ENCODE results near the gene UBAC2.

Gene UBAC2

GRCh38 chr13:99379856-99380801 is 179.5 kb downstream of the UBAC2 start:
- no peak for TF ChIP-seq RARB (CRISPR knock-in tag; IDR thresholded peaks at IDR 0.05)
- no peak for TF ChIP-seq TSHZ2 (CRISPR knock-in tag; IDR thresholded peaks at IDR 0.05)
- no peak for TF ChIP-seq OSR1 (CRISPR knock-in tag; IDR thresholded peaks at IDR 0.05)
- no peak for TF ChIP-seq ZC3H10 (CRISPR knock-in tag; IDR thresholded peaks at IDR 0.05)
- no peak for TF ChIP-seq ZNF70 (CRISPR knock-in tag; IDR thresholded peaks at IDR 0.05)
- no peak for TF ChIP-seq ZNF8 (CRISPR knock-in tag; IDR thresholded peaks at IDR 0.05)
- TF ChIP-seq ZFP30 (CRISPR knock-in tag; IDR thresholded peaks at IDR 0.05): no peak
- TF ChIP-seq ZFP3 (CRISPR knock-in tag; IDR thresholded peaks at IDR 0.05): no peak
- ATAC-seq: no peak

DNA sequence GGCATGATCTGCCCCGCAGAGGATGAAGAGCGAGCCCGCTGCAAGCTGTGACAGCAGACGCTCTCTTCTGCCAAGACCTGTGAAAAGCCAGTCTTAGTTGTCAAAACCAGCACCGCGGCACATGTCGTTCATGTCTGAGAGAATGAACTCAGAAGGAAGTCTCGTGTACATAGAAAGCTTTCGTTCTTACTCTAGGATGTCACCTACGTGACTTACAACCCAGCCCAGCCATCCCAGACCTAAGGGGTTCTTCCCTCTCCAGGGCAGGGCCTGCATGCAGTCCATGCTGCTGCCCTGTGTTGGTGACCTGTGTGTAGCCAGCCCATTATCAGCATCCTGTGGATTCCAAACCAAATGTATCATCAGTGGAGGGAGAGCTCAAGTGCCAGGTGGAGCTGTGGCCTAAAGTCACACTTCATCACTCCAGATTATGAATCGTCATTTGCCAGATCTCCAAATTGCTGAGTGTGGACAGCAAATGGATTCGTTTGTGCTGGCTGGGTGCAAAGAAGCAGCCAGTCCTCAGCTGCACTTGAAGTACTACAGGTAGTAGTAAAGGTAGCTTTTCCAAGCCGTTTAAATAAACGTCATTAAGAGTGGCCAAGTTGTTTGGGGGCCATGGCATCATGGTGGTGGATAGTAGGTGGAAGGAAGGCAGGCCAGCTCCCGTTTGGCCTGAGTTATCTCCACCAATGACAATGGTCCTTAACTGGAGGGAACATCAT is 180.4 kb downstream of the UBAC2 start:
- ATAC-seq: no peak
- TF ChIP-seq ZFP3 (CRISPR knock-in tag; IDR thresholded peaks at IDR 0.05) (no peak), ESRRG (CRISPR knock-in tag; IDR thresholded peaks at IDR 0.05) (no peak), ZNF565 (CRISPR knock-in tag; conservative IDR thresholded peaks at IDR 0.05; ENCODE audit: low read depth) (no peak), ZFP30 (CRISPR knock-in tag; IDR thresholded peaks at IDR 0.05) (no peak), TCF4 (CRISPR knock-in tag; IDR thresholded peaks at IDR 0.05; ENCODE audit: borderline replicate concordance) (no peak)
- TF ChIP-seq, protein P1, sequence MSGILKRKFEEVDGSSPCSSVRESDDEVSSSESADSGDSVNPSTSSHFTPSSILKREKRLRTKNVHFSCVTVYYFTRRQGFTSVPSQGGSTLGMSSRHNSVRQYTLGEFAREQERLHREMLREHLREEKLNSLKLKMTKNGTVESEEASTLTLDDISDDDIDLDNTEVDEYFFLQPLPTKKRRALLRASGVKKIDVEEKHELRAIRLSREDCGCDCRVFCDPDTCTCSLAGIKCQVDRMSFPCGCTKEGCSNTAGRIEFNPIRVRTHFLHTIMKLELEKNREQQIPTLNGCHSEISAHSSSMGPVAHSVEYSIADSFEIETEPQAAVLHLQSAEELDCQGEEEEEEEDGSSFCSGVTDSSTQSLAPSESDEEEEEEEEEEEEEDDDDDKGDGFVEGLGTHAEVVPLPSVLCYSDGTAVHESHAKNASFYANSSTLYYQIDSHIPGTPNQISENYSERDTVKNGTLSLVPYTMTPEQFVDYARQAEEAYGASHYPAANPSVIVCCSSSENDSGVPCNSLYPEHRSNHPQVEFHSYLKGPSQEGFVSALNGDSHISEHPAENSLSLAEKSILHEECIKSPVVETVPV (CRISPR knock-in tag; IDR thresholded peaks at IDR 0.05): no peak

- TF ChIP-seq GLIS3 (CRISPR knock-in tag; IDR thresholded peaks at IDR 0.05): no peak
- no peak for TF ChIP-seq ZC3H10 (CRISPR knock-in tag; IDR thresholded peaks at IDR 0.05)
- no peak for TF ChIP-seq ZNF70 (CRISPR knock-in tag; IDR thresholded peaks at IDR 0.05)
- TF ChIP-seq ZFP3 (CRISPR knock-in tag; IDR thresholded peaks at IDR 0.05): no peak
- TF ChIP-seq ZNF565 (CRISPR knock-in tag; conservative IDR thresholded peaks at IDR 0.05; ENCODE audit: low read depth): no peak
- TF ChIP-seq, protein P2, sequence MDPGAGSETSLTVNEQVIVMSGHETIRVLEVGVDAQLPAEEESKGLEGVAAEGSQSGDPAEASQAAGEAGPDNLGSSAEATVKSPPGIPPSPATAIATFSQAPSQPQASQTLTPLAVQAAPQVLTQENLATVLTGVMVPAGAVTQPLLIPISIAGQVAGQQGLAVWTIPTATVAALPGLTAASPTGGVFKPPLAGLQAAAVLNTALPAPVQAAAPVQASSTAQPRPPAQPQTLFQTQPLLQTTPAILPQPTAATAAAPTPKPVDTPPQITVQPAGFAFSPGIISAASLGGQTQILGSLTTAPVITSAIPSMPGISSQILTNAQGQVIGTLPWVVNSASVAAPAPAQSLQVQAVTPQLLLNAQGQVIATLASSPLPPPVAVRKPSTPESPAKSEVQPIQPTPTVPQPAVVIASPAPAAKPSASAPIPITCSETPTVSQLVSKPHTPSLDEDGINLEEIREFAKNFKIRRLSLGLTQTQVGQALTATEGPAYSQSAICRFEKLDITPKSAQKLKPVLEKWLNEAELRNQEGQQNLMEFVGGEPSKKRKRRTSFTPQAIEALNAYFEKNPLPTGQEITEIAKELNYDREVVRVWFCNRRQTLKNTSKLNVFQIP (CRISPR knock-in tag; IDR thresholded peaks at IDR 0.05; ENCODE audit: borderline replicate concordance, low read depth): no peak
- no peak for TF ChIP-seq ARNTL (CRISPR knock-in tag; IDR thresholded peaks at IDR 0.05; ENCODE audit: borderline replicate concordance, low read depth)
- TF ChIP-seq CSDC2 (CRISPR knock-in tag; IDR thresholded peaks at IDR 0.05): no peak
Observed at GRCh38 chr13:99381766-99382165, 181.1 kb downstream of the UBAC2 start.

GRCh38 chr13:99382428-99383133 is 181.9 kb downstream of the UBAC2 start:
- no peak for ATAC-seq
- no peak for TF ChIP-seq ISL1 (CRISPR knock-in tag; IDR thresholded peaks at IDR 0.05)
- TF ChIP-seq BACH2 (CRISPR knock-in tag; IDR thresholded peaks at IDR 0.05; ENCODE audit: borderline replicate concordance): no peak
- no peak for TF ChIP-seq ZNF565 (CRISPR knock-in tag; conservative IDR thresholded peaks at IDR 0.05; ENCODE audit: low read depth)
- TF ChIP-seq ZNF70 (CRISPR knock-in tag; IDR thresholded peaks at IDR 0.05): no peak

More at GRCh38 chr13:99381766-99382165, 181.1 kb downstream of the UBAC2 start:
- no peak for ATAC-seq
